ENCODE measurements around the gene SLC25A6. TPM values are rescaled to one million over a fixed set of nuclear protein-coding genes. Genes with fewer than 3 reads are reported as not detected.

The SLC25A6 gene
- total RNA-seq, 1 donor from 2014 or later, result 442 TPM

GRCh38 chrX:1397441-1398270 is 5.7 kb upstream of the SLC25A6 start:
- Histone ChIP-seq H3K4me1 (peaks cover 13% of the 10 kb centered on the region), H3K4me3 (no peak overlapping the region), H3K36me3 (peaks cover 0 to 11% of the 10 kb centered on the region in 2 donors), H3K27ac (no peak overlapping the region), H3K27me3 (no peaks in the 10 kb centered on the region), H3K9me3 (no peaks in the 10 kb centered on the region)
- no peak for DNase-seq (ENCODE audit: extremely low spot score in 2 of 2)
- intact Hi-C loops (cut with DNase I), result no loop called here
- TF ChIP-seq POLR2A (IDR thresholded peaks at IDR 0.05) (no peak), POLR2AphosphoS5 (IDR thresholded peaks at IDR 0.05; ENCODE audit: insufficient read depth in 1 of 2, low read depth in 1 of 2) (no peak)
- TF ChIP-seq, protein P1, sequence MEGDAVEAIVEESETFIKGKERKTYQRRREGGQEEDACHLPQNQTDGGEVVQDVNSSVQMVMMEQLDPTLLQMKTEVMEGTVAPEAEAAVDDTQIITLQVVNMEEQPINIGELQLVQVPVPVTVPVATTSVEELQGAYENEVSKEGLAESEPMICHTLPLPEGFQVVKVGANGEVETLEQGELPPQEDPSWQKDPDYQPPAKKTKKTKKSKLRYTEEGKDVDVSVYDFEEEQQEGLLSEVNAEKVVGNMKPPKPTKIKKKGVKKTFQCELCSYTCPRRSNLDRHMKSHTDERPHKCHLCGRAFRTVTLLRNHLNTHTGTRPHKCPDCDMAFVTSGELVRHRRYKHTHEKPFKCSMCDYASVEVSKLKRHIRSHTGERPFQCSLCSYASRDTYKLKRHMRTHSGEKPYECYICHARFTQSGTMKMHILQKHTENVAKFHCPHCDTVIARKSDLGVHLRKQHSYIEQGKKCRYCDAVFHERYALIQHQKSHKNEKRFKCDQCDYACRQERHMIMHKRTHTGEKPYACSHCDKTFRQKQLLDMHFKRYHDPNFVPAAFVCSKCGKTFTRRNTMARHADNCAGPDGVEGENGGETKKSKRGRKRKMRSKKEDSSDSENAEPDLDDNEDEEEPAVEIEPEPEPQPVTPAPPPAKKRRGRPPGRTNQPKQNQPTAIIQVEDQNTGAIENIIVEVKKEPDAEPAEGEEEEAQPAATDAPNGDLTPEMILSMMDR (IDR thresholded peaks at IDR 0.05), result no peak

- no peak for DNase-seq (ENCODE audit: extremely low spot score in 2 of 2)
- Histone ChIP-seq H3K4me3 (no peak overlapping the region), H3K36me3 (peaks cover 0 to 11% of the 10 kb centered on the region in 2 donors), H3K27me3 (no peaks in the 10 kb centered on the region), H3K27ac (no peak overlapping the region), H3K4me1 (peaks cover 13% of the 10 kb centered on the region), H3K9me3 (no peaks in the 10 kb centered on the region)
- intact Hi-C loops (cut with DNase I), result no loop called here
- TF ChIP-seq, protein P1 (IDR thresholded peaks at IDR 0.05), result no peak
- TF ChIP-seq POLR2AphosphoS5 (IDR thresholded peaks at IDR 0.05; ENCODE audit: insufficient read depth in 1 of 2, low read depth in 1 of 2) (no peak), POLR2A (IDR thresholded peaks at IDR 0.05) (no peak)
Measured at GRCh38 chrX:1397001-1397400, 5.1 kb upstream of the SLC25A6 start.

- peaks cover 0 to 3% of the 10 kb centered on the region in 2 donors for H3K36me3 ChIP-seq
- TF ChIP-seq POLR2A (IDR thresholded peaks at IDR 0.05) (no peak), POLR2AphosphoS5 (IDR thresholded peaks at IDR 0.05; ENCODE audit: insufficient read depth in 1 of 2, low read depth in 1 of 2) (no peak)
- TF ChIP-seq, protein P1 (IDR thresholded peaks at IDR 0.05), result no peak
- no peaks in the 10 kb centered on the region for H3K9me3 ChIP-seq
- intact Hi-C loops (cut with DNase I), result no loop called here
- peaks cover 19% of the 10 kb centered on the region for H3K4me1 ChIP-seq
- no peaks in the 10 kb centered on the region for H3K27me3 ChIP-seq
- H3K27ac ChIP-seq, result no peak overlapping the region
- no peak overlapping the region for H3K4me3 ChIP-seq
- DNase-seq (ENCODE audit: extremely low spot score in 2 of 2), result no peak
Measured at GRCh38 chrX:1395646-1396216, 3.8 kb upstream of the SLC25A6 start.

DNA sequence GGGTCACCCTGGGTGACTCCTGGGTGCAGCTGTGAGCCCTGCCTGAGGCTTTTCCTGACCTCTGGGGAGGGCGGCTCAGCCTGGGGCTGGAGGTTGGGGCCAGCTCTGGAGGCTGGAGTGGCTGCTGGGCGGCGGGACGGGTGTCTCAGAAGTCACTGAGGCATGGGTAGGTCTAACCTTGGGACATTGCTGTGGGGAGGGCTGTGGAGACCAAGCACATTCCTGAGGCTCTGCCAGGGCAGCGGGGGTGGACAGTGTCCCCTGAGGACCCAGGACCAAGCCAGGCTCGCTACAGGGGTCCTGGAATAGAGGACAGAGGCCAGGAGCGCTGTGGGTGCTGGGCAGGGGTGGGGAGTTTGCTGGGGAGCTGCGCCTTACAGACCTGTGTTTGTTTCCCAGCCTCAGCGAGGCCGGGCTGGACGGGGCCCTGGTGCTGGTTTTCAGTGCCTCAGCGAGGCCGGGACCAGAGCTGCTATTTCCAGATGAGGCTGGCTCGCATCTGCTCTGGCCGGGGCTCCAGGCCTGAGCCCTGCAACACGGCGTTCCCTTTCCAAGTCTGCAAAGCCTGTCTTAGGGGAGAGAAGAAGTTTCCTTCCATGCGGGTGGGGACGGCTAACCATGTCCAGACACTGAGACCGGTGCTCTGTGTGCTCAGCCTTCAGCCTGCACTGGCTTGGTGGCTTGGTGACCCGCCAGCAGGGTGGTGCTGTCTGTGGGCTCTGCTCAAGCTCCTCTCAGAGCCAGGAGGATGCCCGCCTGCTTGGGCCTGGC is 3.0 kb upstream of the SLC25A6 start:
- Histone ChIP-seq H3K4me1 (peaks cover 27% of the 10 kb centered on the region), H3K27ac (no peak overlapping the region), H3K4me3 (no peak overlapping the region), H3K36me3 (peaks cover 0 to 11% of the 10 kb centered on the region in 2 donors), H3K9me3 (no peaks in the 10 kb centered on the region), H3K27me3 (no peaks in the 10 kb centered on the region)
- intact Hi-C loops (cut with DNase I), result loop anchor here (5.0 kb wide), 1 partner anchor 197 kb away; the partner anchor contains the start of gene AKAP17A
- TF ChIP-seq, protein P1 (IDR thresholded peaks at IDR 0.05), result no peak
- TF ChIP-seq POLR2A (IDR thresholded peaks at IDR 0.05) (no peak), POLR2AphosphoS5 (IDR thresholded peaks at IDR 0.05; ENCODE audit: insufficient read depth in 1 of 2, low read depth in 1 of 2) (no peak)
- no peak for DNase-seq (ENCODE audit: extremely low spot score in 2 of 2)
